HG03097 (cell line): ENCODE measurements around the gene TMEM223.
A peak's percentile ranks its signal among the peaks of the same experiment; 100 is the strongest.
"Not testable (repeated sequence)": the region's sequence is repeated elsewhere in the genome, so short reads cannot be mapped to it uniquely, and the experiment has no call there.

Experiments used
- ATAC-seq: cut with Tn5 transposase; IDR thresholded peaks from one replicate; pipeline ENCODE4 v1.9.1; 2021; ENCODE audit not compliant: unreplicated experiment, low FRiP score

TMEM223 gene

GRCh38 chr11:62791501-62792201 lies at the start of gene TMEM223:
Gene TMEM223 (minus strand): TSS chr11:62792006. CDS start chr11:62791994, 12 bp downstream.
- ATAC-seq: peak; percentile 49

- ATAC-seq: not testable (repeated sequence)
Observed at GRCh38 chr11:62840721-62841360, 49.0 kb upstream of the TMEM223 start.

- peak; percentile 49 for ATAC-seq
Observed at GRCh38 chr11:62839050-62839945, 47.5 kb upstream of the TMEM223 start, which contains the start of gene WDR74. Gene WDR74 (minus strand): TSS chr11:62839590. CDS start chr11:62839570, 20 bp downstream.

GRCh38 chr11:62835336-62835735 lies 43.5 kb upstream of the TMEM223 start:
- no peak for ATAC-seq

- ATAC-seq: peak; percentile 4
Observed at GRCh38 chr11:62832336-62833234, 40.8 kb upstream of the TMEM223 start, which contains the start of gene TEX54. Gene TEX54 (minus strand): TSS chr11:62832841.

- peak; percentile 69 for ATAC-seq
Observed at GRCh38 chr11:62831520-62832335, 39.9 kb upstream of the TMEM223 start, which contains the start of gene STX5. Gene STX5 (minus strand): TSS chr11:62832051. CDS start chr11:62831243, 808 bp downstream.

DNA sequence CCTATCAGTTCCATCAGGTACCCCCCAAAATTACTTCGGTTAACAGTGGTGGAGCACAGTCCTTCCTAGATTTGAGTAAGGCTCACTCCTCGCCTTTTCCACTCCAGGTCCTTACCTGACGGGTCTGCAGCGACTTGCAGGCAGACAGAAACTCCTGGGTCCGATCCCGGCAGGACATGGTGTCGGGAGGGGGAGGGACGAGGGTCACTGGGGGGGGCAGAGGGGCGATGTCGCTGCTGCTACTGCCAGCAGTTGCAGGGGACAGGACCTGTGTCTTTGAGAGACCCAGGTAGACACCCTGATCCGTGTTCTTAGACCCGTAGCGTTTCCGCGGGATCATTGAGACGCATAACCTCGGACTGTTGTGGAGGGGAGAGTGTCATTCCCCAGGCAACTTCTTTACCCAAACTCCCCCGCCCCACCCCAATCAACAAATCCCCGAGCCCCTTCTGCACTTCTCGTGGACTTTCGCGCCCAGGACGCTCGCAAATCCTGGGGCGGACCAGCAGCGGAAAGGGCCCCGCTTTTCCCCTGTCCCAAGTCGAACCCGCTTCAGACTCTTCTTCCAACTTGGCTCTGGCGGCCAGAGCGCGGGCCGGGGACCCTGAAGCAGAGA lies 39.2 kb upstream of the TMEM223 start:
- no peak for ATAC-seq

DNA sequence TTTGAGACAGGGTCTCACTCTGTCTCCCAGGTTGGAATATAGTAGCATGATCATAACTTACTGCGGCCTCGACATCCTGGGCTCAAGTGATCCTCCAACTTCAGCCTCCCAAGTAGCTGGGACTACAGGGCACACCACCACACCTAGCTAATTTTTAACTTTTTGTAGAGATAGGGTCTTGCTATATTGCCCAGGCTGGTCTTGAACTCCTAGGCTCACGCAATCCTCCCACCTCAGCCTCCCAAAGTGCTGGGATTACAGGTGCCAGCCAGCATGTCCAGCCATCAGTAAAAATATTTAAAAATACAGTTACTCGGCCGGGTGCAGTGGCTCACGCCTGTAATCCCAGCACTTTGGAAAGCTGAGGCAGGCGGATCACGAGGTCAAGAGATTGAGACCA lies 36.3 kb upstream of the TMEM223 start:
- not testable (repeated sequence) for ATAC-seq

GRCh38 chr11:62823677-62824076 lies 31.9 kb upstream of the TMEM223 start:
- no peak for ATAC-seq

DNA sequence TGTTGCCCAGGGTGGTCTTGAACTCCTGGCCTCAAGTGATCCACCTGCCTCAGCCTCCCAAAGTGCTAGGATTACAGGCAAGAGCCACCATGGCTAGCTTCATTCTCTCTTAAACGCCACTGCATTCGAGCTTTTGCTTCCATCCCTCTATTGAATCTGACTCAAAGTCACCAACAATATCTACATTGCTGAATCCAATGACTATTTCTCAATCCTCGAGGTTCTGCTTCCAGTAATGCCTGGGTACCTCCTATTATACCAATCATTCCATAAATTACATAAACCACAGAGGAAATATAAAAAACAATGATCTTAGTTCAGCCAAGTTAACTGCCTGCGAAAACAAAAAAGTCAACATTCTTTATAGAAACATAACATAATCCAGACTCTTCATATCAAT lies 25.3 kb upstream of the TMEM223 start:
- no peak for ATAC-seq

DNA sequence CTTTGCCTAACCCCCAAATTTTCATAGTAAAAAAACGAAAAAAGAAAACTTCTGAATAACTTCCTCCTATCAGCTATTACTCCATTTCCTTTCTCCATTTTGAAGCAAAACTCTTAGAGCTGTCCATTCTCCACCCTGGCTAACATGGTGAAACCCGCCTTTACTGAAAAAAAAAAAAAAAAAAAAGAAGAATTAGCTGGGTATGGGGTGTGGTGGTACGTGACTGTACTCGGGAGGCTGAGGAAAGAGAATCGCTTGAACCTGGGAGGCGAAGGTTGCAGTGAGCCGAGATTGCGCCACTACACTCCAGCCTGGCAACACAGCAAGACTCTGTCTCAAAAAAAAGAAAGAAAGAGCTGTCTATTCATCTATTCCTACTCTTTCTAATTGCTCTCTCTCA lies 24.8 kb upstream of the TMEM223 start:
- ATAC-seq: no peak

GRCh38 chr11:62811659-62812058 lies 19.9 kb upstream of the TMEM223 start:
- ATAC-seq: no peak

GRCh38 chr11:62810748-62811147 lies 18.9 kb upstream of the TMEM223 start:
- ATAC-seq: no peak

DNA sequence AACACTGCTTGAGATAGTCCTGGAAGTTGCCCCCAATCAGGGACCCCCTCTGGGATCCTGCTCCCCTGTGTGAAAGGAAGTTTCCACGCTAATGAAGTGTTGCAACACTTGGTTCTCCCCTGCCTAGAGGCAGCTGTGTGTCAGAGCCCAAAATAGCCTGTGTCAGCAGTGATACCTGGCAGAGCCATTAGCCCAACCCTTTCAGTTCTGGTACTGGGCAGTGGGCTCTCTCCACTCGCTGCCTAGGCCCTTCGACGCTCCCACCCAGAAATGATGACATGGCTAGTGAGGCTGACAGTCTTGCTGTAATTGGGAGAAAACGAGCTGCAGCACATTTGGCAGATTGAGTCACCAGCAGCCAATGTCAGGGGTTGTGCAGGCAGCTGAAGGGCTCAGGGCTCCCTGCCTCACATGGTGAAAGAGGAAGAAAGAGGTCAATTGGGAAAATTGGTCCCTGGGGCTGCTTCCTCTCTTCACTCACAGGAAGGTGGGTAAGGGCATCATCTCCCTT lies 14.9 kb upstream of the TMEM223 start:
- no peak for ATAC-seq

GRCh38 chr11:62805961-62806441 lies 14.2 kb upstream of the TMEM223 start:
- no peak for ATAC-seq

DNA sequence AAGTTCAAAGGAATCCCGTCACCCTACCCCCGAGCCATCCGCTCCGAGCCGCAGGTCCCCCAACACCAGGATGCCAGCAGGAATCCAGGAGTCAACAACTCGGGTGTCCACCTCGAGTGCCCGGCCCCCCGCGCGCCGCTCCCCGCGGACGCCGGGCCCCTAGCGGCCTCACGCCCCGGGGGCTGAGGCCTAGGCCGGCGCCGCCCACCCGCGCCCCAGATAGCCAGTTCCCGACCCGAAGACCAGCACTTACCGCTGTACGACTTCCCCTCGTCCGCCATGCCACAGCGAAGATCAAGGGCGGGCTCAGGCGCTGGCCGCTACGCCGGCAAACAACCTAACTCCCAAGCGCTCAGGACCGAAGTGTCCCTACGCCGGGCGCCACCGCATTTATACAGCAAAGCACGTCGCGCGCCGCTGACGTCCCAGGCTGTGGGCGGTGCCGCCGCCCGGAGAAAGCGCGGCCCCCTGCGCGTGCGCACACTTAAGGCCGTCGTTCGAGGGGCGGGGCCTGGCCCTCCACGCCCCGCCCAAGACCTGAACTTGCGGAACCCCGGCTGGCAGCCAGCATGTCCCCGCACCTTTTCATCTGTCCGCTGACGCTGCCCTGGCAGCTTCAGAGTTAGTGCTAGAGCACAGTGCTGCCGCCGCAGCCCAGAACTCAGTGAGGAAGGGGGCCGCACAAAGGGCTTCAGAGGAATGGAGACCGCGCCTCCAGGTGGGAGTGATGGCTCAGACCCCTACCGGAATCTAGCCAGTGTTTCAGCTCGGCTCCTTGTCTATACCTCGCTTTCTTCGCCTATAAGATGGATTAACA lies 13.5 kb upstream of the TMEM223 start, which contains the start of gene NXF1:
NXF1 (minus strand) TSS at position 365 of the 817 bp plus-strand sequence; CDS start at position 281, 84 bp downstream.
- ATAC-seq: peak; percentile 81
